Gastrocnemius medialis (tissue), 4 donors: ENCODE data around the gene SIL1. TPM values are rescaled to one million over a fixed set of nuclear protein-coding genes. Genes with fewer than 3 reads are reported as not detected.

Experiments used
- ATAC-seq, 2 donors: fragments of 150-250 bp; one replicate each; pipeline ENCODE4 v1.9.1; 2016
- DNase-seq, 2 donors: peaks; one replicate each; pipeline ENCODE4 v3.0.0-alpha.2; 2019
- H3K27ac ChIP-seq, 4 donors: fragments of 200-600 bp; sonication (generic); 1 replicate in 1 of 4; 2 replicates in 3 of 4; pipeline ENCODE4 v1.5.1; 2016 to 2018; ENCODE audit warnings: mild to moderate bottlenecking in 2 of 4, moderate library complexity in 1 of 4
- H3K27me3 ChIP-seq, 3 donors: fragments of 200-600 bp; sonication (generic) in 2 of 3; 1 replicate in 1 of 3; 2 replicates in 2 of 3; pipeline versions ENCODE4 v1.5.1 to v1.6.0; 2016 to 2019; ENCODE audit warnings: mild to moderate bottlenecking in 1 of 3, moderate library complexity in 1 of 3
- H3K36me3 ChIP-seq, 2 donors: fragments of 200-600 bp; sonication (generic) in 1 of 2; one replicate each; pipeline ENCODE4 v1.5.1; 2017 to 2018
- H3K4me1 ChIP-seq, 2 donors: fragments of 200-600 bp; sonication (generic) in 1 of 2; one replicate each; pipeline ENCODE4 v1.5.1; 2016 to 2017; ENCODE audit warnings: mild to moderate bottlenecking in 2 of 2
- H3K4me3 ChIP-seq, 4 donors: fragments of 200-600 bp; sonication (generic) in 3 of 4; 1 replicate in 1 of 4; 2 replicates in 3 of 4; pipeline ENCODE4 v1.5.1; 2016 to 2019; ENCODE audit warnings: mild to moderate bottlenecking in 2 of 4
- H3K9me3 ChIP-seq, 3 donors: fragments of 200-600 bp; sonication (generic) in 2 of 3; 1 replicate in 1 of 3; 2 replicates in 2 of 3; pipeline ENCODE4 v1.5.1; 2016 to 2019
- POLR2A ChIP-seq, 2 donors: fragments of 450-650 bp; IDR thresholded peaks; one replicate each; pipeline ENCODE4 v1.6.1; 2017; ENCODE audit warnings: antibody characterized with exemption in 2 of 2, mild to moderate bottlenecking in 2 of 2, moderate library complexity in 2 of 2
- in situ Hi-C, 4 donors: fragments of 200-750 bp; cut with MboI; loops; one replicate each; pipeline versions ENCODE4 v1.15.0 to v1.8.0; 2017; ENCODE audit warnings: low sequenced_read_pairs in 4 of 4
- intact Hi-C: fragments of 100-400 bp; cut with DNase I; formaldehyde crosslinking; loops from one replicate; pipeline ENCODE4 v1.15.1; 2023; ENCODE audit warnings: low total_unique reads
- total RNA-seq, 4 donors: library from RNA; depleted of rRNA; stranded (reverse); fragments of >200 nt; gene quantifications; one replicate each; pipeline versions ENCODE4 v1.1.0 to v1.2.3, GENCODE V29; 2016
- TF ChIP-seq, protein P1 (sequence below), 5 experiments: fragments of 450-650 bp in 3 of 5; fragments of 200-600 bp in 2 of 5; sonication (generic) in 2 of 5; IDR thresholded peaks in 4 of 5; conservative IDR thresholded peaks in 1 of 5; 1 replicate in 4 of 5; 2 replicates in 1 of 5; pipeline ENCODE4 v1.5.1; 2016 to 2019; ENCODE audit warnings: antibody characterized with exemption in 5 of 5, mild to moderate bottlenecking in 3 of 5, moderate library complexity in 3 of 5

Gene SIL1
- total RNA-seq, 4 donors from 2014 or later = 36.6 to 52.6 (median 48.2) TPM

DNA sequence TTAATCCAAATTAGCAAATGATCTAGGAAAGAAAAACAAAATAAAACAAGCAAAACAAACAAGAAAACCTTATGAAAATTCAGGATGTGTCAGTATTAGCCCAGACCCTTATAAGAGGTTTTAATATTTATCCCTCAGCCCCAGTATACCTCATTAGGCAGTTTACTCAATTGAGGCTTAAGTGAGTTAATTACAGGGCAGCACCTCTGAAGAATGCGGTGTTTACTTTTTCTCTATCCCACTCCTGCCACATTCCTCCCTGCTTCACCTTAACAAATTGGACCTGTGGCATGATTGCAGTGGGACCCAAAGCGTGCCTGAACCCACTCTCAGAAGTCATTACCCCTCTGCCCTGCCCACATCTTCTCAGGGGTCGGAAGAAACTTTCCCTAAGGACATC lies 67.1 kb downstream of the SIL1 start:
- Histone ChIP-seq H3K27ac (peak overlapping the region; percentile 85 to 92 (median 88)), H3K4me1 (peaks cover 61 to 71% of the 10 kb centered on the region in 2 donors), H3K4me3 (peak overlapping the region; percentile 19 to 47 (median 27)), H3K27me3 (no peaks in the 10 kb centered on the region), H3K36me3 (no peaks in the 10 kb centered on the region), H3K9me3 (no peaks in the 10 kb centered on the region)
- no peak for TF ChIP-seq POLR2A (IDR thresholded peaks at IDR 0.05)
- TF ChIP-seq, protein P1, sequence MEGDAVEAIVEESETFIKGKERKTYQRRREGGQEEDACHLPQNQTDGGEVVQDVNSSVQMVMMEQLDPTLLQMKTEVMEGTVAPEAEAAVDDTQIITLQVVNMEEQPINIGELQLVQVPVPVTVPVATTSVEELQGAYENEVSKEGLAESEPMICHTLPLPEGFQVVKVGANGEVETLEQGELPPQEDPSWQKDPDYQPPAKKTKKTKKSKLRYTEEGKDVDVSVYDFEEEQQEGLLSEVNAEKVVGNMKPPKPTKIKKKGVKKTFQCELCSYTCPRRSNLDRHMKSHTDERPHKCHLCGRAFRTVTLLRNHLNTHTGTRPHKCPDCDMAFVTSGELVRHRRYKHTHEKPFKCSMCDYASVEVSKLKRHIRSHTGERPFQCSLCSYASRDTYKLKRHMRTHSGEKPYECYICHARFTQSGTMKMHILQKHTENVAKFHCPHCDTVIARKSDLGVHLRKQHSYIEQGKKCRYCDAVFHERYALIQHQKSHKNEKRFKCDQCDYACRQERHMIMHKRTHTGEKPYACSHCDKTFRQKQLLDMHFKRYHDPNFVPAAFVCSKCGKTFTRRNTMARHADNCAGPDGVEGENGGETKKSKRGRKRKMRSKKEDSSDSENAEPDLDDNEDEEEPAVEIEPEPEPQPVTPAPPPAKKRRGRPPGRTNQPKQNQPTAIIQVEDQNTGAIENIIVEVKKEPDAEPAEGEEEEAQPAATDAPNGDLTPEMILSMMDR (IDR thresholded peaks at IDR 0.05 in 4 of 5, conservative IDR thresholded peaks at IDR 0.05 in 1 of 5) = no peak
- DNase-seq = no peak
- intact Hi-C loops (loop anchor here (5.0 kb wide), 1 partner anchor 141 kb away; no protein-coding TSS in a partner anchor), in situ Hi-C loops (no loop called here)
- no peak for ATAC-seq

DNA sequence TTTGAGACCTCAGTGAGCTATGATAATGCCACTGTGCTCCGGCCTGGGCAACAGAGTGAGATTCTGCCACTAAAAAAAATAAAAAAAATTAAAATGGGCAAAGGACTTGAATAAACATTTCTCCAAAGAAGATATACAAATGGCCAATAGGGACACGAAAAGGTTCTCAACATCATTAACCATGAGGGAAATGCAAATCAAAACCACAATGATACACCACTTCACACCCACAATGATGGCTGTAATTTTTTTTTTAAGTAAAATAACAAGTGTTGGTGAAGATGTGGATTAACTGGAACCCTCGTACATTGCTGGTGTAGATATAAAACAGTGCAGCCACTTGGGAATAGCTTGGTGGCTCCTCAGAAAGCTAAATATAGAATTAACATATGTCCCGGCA lies 68.0 kb downstream of the SIL1 start:
- H3K9me3 ChIP-seq = no peaks in the 10 kb centered on the region
- no peak for TF ChIP-seq POLR2A (IDR thresholded peaks at IDR 0.05)
- TF ChIP-seq, protein P1 (IDR thresholded peaks at IDR 0.05 in 4 of 5, conservative IDR thresholded peaks at IDR 0.05 in 1 of 5) = no peak
- peak overlapping the region; percentile 85 to 92 (median 88) for H3K27ac ChIP-seq
- DNase-seq (no peak), ATAC-seq (no peak)
- H3K36me3 ChIP-seq = no peaks in the 10 kb centered on the region
- H3K4me1 ChIP-seq = peaks cover 63 to 71% of the 10 kb centered on the region in 2 donors
- intact Hi-C loops (loop anchor here (5.0 kb wide), 1 partner anchor 142 kb away; no protein-coding TSS in a partner anchor), in situ Hi-C loops (no loop called here)
- H3K27me3 ChIP-seq = no peaks in the 10 kb centered on the region
- no peak overlapping the region for H3K4me3 ChIP-seq

DNA sequence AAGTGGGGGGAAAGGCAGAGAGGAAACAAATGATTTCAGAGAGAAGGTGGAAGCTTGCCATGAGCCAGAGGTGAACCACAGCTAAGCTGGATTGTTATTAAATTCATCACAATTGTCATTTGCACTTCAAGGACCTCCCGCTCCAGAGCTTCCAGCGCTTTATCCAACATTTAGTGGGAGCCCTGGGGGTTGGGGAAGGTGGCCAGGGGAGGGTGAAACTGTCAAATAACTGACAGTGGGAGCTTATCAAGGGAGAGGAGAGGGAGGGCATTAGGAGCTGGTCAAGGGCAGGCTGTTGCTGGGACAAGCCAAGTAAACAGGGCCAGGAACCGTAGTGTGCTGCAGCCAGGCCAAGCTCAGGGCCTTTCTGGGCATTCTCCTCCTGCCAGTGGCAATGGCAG lies 71.5 kb downstream of the SIL1 start:
- H3K4me3 ChIP-seq = no peak overlapping the region
- peaks cover 38 to 47% of the 10 kb centered on the region in 2 donors for H3K4me1 ChIP-seq
- H3K9me3 ChIP-seq = no peaks in the 10 kb centered on the region
- H3K36me3 ChIP-seq = no peaks in the 10 kb centered on the region
- no peak for ATAC-seq
- TF ChIP-seq POLR2A (IDR thresholded peaks at IDR 0.05) = no peak
- TF ChIP-seq, protein P1 (IDR thresholded peaks at IDR 0.05 in 4 of 5, conservative IDR thresholded peaks at IDR 0.05 in 1 of 5) = no peak
- intact Hi-C loops = no loop called here
- DNase-seq = no peak
- H3K27ac ChIP-seq = peak overlapping the region; percentile 45 to 63 (median 57)
- no peaks in the 10 kb centered on the region for H3K27me3 ChIP-seq
- in situ Hi-C loops = no loop called here

DNA sequence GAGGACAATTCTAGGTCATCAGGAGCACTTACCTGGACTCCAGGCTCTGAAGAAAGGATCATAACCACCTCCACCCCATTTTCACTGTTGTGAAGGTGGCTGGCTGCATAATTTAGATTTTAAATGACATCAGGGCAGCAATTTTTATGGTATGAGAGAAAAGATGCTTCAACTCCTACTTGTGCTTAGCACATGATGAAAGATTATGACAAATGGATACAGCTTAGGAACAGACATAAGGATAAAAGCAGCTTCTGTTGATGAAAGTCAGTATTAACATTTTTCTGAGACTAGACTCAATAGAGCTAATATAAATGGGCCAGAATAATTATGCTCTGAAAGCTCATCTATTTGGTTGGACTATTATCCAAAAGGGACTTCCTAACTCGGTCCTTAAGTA lies 72.2 kb downstream of the SIL1 start:
- Histone ChIP-seq H3K27ac (peak overlapping the region in 2 of 4 donors; percentile 61 to 63), H3K27me3 (no peaks in the 10 kb centered on the region), H3K36me3 (no peaks in the 10 kb centered on the region), H3K4me1 (peaks cover 33 to 45% of the 10 kb centered on the region in 2 donors), H3K4me3 (no peak overlapping the region), H3K9me3 (no peaks in the 10 kb centered on the region)
- intact Hi-C loops (no loop called here), in situ Hi-C loops (no loop called here)
- TF ChIP-seq POLR2A (IDR thresholded peaks at IDR 0.05) = no peak
- TF ChIP-seq, protein P1 (IDR thresholded peaks at IDR 0.05 in 4 of 5, conservative IDR thresholded peaks at IDR 0.05 in 1 of 5) = no peak
- DNase-seq = no peak
- ATAC-seq = no peak
